NCI-H748 (cell line): Measurements from ENCODE around the gene AP4M1.

Experiments used
- DNase-seq: peaks from one replicate; lab custom pipeline; 2025; ENCODE audit not compliant: unreplicated experiment; lab: John Stamatoyannopoulos, UW

AP4M1 gene

DNA sequence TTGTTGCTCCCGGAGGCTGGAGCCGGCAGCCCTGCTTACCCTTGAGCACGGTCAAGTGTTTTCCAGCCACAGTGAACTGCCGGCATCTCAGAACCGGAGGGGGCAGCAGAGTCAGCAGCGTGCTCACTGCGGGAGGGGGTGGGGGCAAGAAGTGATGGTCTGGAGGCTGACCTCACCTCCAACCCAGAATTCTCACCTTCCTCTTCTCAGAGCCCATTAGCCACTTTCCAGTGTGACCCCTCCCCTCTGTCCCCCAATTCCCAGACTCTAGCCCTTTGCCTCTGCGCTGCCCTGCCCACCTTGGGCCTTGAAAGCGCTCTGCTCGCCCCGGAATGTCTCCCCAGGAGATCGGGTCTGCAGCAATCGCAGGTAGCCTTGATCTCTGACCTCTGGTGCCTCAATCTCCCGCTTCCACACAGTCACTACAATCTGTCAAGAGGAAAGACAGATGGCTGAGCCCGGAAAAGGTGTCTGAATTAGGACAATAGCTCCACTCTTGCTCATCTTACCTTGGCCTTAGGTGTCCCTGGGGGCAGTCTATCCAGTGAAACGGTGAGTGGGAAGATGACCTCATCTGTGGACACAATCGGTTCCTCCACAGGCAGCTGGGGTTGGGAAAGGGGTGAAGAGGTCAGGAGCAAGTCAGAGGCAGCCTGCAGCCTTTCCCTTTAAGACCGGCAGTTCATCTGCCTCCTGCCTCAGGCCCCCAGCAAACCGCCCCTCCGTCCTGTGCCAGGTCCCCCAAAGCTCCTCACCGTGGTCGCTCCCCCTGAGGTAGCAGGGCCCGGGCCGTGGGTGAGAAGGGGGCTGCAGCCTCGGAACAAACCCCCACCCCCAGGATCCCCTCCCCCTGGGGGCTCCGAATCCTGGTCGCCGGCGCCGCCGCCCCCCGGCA lies 56.1 kb downstream of the AP4M1 start:
- DNase-seq = peak; percentile 22
